HEK293 (cell line): ENCODE measurements around the gene ATF5.

Experiments
- BCL11B ChIP-seq: fragments of 450-650 bp; formaldehyde crosslinking; IDR thresholded peaks from 2 replicates; pipeline ENCODE4 v1.5.1; 2016; ENCODE audit warnings: low read depth, missing biosample characterization, missing genetic modification characterization
- HOXC10 ChIP-seq: sonication (generic); formaldehyde crosslinking; IDR thresholded peaks from 2 replicates; pipeline ENCODE4 v1.8.1; 2023; ENCODE audit warnings: mild to moderate bottlenecking, missing genetic modification reagents
- MYNN ChIP-seq: fragments of 450-650 bp; formaldehyde crosslinking; IDR thresholded peaks from 2 replicates; pipeline ENCODE4 v1.5.1; 2016; ENCODE audit warnings: missing biosample characterization, missing genetic modification characterization, borderline replicate concordance
- SCRT1 ChIP-seq: fragments of 450-650 bp; formaldehyde crosslinking; IDR thresholded peaks from 2 replicates; pipeline ENCODE4 v1.5.1; 2016; ENCODE audit warnings: missing biosample characterization, missing genetic modification characterization, borderline replicate concordance
- SCRT2 ChIP-seq: fragments of 450-650 bp; formaldehyde crosslinking; IDR thresholded peaks from 2 replicates; pipeline ENCODE4 v1.5.1; 2016; ENCODE audit warnings: missing biosample characterization, missing genetic modification characterization
- ZBTB17 ChIP-seq: fragments of 450-650 bp; formaldehyde crosslinking; IDR thresholded peaks from 2 replicates; pipeline ENCODE4 v1.5.1; 2016; ENCODE audit warnings: missing biosample characterization, missing genetic modification characterization
- ZBTB20 ChIP-seq: fragments of 450-650 bp; formaldehyde crosslinking; IDR thresholded peaks from 2 replicates; pipeline ENCODE4 v1.5.1; 2016; ENCODE audit warnings: missing biosample characterization, missing genetic modification characterization
- ZBTB48 ChIP-seq: fragments of 450-650 bp; formaldehyde crosslinking; IDR thresholded peaks from 2 replicates; pipeline ENCODE4 v1.5.1; 2016; ENCODE audit warnings: missing biosample characterization, missing genetic modification characterization
- ZNF121 ChIP-seq: fragments of 450-650 bp; formaldehyde crosslinking; IDR thresholded peaks from 2 replicates; pipeline ENCODE4 v1.5.1; 2016; ENCODE audit warnings: missing biosample characterization, missing genetic modification characterization
- ZNF132 ChIP-seq: fragments of 450-650 bp; formaldehyde crosslinking; IDR thresholded peaks from 2 replicates; pipeline ENCODE4 v1.5.1; 2017; ENCODE audit warnings: missing biosample characterization, missing genetic modification characterization, borderline replicate concordance
- ZNF133 ChIP-seq: fragments of 450-650 bp; formaldehyde crosslinking; IDR thresholded peaks from 2 replicates; pipeline ENCODE4 v1.5.1; 2016; ENCODE audit warnings: missing biosample characterization, missing genetic modification characterization
- ZNF214 ChIP-seq: fragments of 450-650 bp; formaldehyde crosslinking; IDR thresholded peaks from 2 replicates; pipeline ENCODE4 v1.5.1; 2017; ENCODE audit warnings: missing biosample characterization, mild to moderate bottlenecking, missing genetic modification characterization, borderline replicate concordance
- ZNF223 ChIP-seq: fragments of 450-650 bp; formaldehyde crosslinking; IDR thresholded peaks from 2 replicates; pipeline ENCODE4 v1.5.1; 2016; ENCODE audit warnings: missing biosample characterization, missing genetic modification characterization
- ZNF239 ChIP-seq: fragments of 450-650 bp; formaldehyde crosslinking; IDR thresholded peaks from 2 replicates; pipeline ENCODE4 v1.5.1; 2016; ENCODE audit warnings: missing biosample characterization, missing genetic modification characterization
- ZNF302 ChIP-seq: fragments of 450-650 bp; formaldehyde crosslinking; IDR thresholded peaks from 2 replicates; pipeline ENCODE4 v1.5.1; 2016; ENCODE audit warnings: missing biosample characterization, missing genetic modification characterization, low read depth
- ZNF324 ChIP-seq: fragments of 450-650 bp; formaldehyde crosslinking; IDR thresholded peaks from 2 replicates; pipeline ENCODE4 v1.5.1; 2016; ENCODE audit warnings: missing biosample characterization, missing genetic modification characterization
- ZNF341 ChIP-seq: fragments of 450-650 bp; formaldehyde crosslinking; IDR thresholded peaks from 2 replicates; pipeline ENCODE4; 2016; ENCODE audit warnings: low read depth, missing biosample characterization, missing genetic modification characterization
- ZNF366 ChIP-seq: fragments of 450-650 bp; formaldehyde crosslinking; conservative IDR thresholded peaks from 2 replicates; pipeline ENCODE4 v1.5.1; 2016; ENCODE audit warnings: missing biosample characterization, missing genetic modification characterization
- ZNF394 ChIP-seq: fragments of 450-650 bp; formaldehyde crosslinking; IDR thresholded peaks from 2 replicates; pipeline ENCODE4 v1.5.1; 2016; ENCODE audit warnings: missing biosample characterization, missing genetic modification characterization, mild to moderate bottlenecking, moderate library complexity, borderline replicate concordance
- ZNF473 ChIP-seq: fragments of 450-650 bp; formaldehyde crosslinking; IDR thresholded peaks from 2 replicates; pipeline ENCODE4 v1.5.1; 2017; ENCODE audit warnings: missing biosample characterization, missing genetic modification characterization
- ZNF48 ChIP-seq: fragments of 450-650 bp; formaldehyde crosslinking; IDR thresholded peaks from 2 replicates; pipeline ENCODE4 v1.5.1; 2016; ENCODE audit warnings: missing biosample characterization, missing genetic modification characterization
- ZNF501 ChIP-seq: fragments of 450-650 bp; formaldehyde crosslinking; IDR thresholded peaks from 2 replicates; pipeline ENCODE4 v1.5.1; 2016; ENCODE audit warnings: missing biosample characterization, missing genetic modification characterization
- ZNF514 ChIP-seq: fragments of 450-650 bp; formaldehyde crosslinking; IDR thresholded peaks from 2 replicates; pipeline ENCODE4 v1.5.1; 2016; ENCODE audit warnings: missing biosample characterization, missing genetic modification characterization
- ZNF555 ChIP-seq: fragments of 450-650 bp; formaldehyde crosslinking; conservative IDR thresholded peaks from 2 replicates; pipeline ENCODE4 v1.5.1; 2017; ENCODE audit warnings: missing biosample characterization, mild to moderate bottlenecking, missing genetic modification characterization, inconsistent platforms
- ZNF571 ChIP-seq: fragments of 450-650 bp; formaldehyde crosslinking; IDR thresholded peaks from 2 replicates; pipeline ENCODE4 v1.5.0; 2017; ENCODE audit warnings: missing biosample characterization, missing genetic modification characterization
- ZNF610 ChIP-seq: fragments of 450-650 bp; formaldehyde crosslinking; IDR thresholded peaks from 2 replicates; pipeline ENCODE4 v1.5.1; 2016; ENCODE audit warnings: missing biosample characterization, missing genetic modification characterization, borderline replicate concordance
- ZNF623 ChIP-seq: fragments of 450-650 bp; formaldehyde crosslinking; IDR thresholded peaks from 2 replicates; pipeline ENCODE4 v1.5.1; 2016; ENCODE audit warnings: missing biosample characterization, missing genetic modification characterization
- ZNF664 ChIP-seq: fragments of 450-650 bp; formaldehyde crosslinking; IDR thresholded peaks from 2 replicates; pipeline ENCODE4 v1.5.1; 2016; ENCODE audit warnings: missing biosample characterization, missing genetic modification characterization
- ZNF768 ChIP-seq: fragments of 450-650 bp; formaldehyde crosslinking; IDR thresholded peaks from 2 replicates; pipeline ENCODE4 v1.5.1; 2018; ENCODE audit warnings: missing biosample characterization, mild to moderate bottlenecking, missing genetic modification characterization
- ZNF843 ChIP-seq: fragments of 450-650 bp; formaldehyde crosslinking; IDR thresholded peaks from 2 replicates; pipeline ENCODE4 v1.5.1; 2016; ENCODE audit warnings: missing biosample characterization, missing genetic modification characterization
- TF ChIP-seq, protein P1 (sequence below): fragments of 450-650 bp; formaldehyde crosslinking; IDR thresholded peaks from 2 replicates; pipeline ENCODE4 v1.5.1; 2016; ENCODE audit warnings: missing biosample characterization, missing genetic modification characterization
- TF ChIP-seq, protein P2 (sequence below): fragments of 450-650 bp; IDR thresholded peaks from 2 replicates; pipeline ENCODE4 v1.5.1; 2018; ENCODE audit warnings: missing biosample characterization, missing genetic modification characterization
- TF ChIP-seq, protein P3 (sequence below): fragments of 450-650 bp; formaldehyde crosslinking; optimal IDR thresholded peaks from 2 replicates; pipeline ENCODE3; 2016; ENCODE audit warnings: missing biosample characterization, mild to moderate bottlenecking, missing genetic modification characterization
- TF ChIP-seq, protein P4 (sequence below): fragments of 450-650 bp; formaldehyde crosslinking; IDR thresholded peaks from 2 replicates; pipeline ENCODE4 v1.5.1; 2016; ENCODE audit warnings: missing biosample characterization, missing genetic modification characterization

The ATF5 gene

DNA sequence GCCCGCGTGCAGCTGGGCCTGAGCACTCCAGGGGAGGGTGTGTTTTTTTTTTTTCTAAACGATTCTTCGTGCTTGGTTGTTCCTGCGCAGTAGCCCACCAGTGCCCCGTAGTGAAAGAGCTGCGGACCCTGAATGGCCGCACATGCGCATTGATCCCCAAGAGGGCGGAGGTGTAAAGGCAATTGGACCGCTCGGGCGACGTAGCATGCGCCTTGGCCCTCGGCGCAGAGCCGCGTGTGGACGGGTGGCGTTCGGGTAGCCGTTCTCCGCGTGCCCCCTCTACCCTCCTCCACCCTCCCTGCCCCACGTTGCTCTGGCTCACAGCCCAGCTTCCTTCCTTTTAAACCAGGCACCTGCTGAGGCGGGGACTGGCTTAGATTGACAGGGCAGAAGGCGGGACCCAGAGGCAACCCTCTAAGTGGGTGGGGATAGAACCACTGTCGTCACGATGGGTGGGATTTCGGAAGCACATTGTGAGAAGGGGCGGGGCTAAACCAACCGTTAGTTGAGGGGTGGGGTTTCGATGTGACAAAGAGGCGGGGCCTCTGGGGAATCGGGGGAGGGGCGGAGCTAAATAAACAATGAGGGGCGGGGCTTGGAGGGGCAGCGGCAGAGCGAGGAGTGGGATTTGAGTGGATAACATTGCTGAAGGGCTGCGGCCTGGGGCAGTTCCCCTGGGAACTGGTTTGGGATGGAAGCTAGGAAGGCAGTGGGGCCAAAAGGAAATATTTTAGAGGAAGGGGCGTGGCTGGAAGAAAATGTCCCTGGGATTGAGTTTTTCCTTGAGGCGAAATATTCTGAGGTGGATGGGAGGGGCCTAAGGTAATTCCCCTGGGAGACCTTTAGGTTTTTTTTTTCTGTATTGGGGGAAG lies 842 bp downstream of the ATF5 start (continued):
- TF ChIP-seq, protein P1, sequence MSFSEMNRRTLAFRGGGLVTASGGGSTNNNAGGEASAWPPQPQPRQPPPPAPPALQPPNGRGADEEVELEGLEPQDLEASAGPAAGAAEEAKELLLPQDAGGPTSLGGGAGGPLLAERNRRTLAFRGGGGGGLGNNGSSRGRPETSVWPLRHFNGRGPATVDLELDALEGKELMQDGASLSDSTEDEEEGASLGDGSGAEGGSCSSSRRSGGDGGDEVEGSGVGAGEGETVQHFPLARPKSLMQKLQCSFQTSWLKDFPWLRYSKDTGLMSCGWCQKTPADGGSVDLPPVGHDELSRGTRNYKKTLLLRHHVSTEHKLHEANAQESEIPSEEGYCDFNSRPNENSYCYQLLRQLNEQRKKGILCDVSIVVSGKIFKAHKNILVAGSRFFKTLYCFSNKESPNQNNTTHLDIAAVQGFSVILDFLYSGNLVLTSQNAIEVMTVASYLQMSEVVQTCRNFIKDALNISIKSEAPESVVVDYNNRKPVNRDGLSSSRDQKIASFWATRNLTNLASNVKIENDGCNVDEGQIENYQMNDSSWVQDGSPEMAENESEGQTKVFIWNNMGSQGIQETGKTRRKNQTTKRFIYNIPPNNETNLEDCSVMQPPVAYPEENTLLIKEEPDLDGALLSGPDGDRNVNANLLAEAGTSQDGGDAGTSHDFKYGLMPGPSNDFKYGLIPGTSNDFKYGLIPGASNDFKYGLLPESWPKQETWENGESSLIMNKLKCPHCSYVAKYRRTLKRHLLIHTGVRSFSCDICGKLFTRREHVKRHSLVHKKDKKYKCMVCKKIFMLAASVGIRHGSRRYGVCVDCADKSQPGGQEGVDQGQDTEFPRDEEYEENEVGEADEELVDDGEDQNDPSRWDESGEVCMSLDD (tag by site-specific recombination), result no peak
- TF ChIP-seq ZNF571 (tag by site-specific recombination) (no peak), MYNN (tag by site-specific recombination) (no peak), ZBTB17 (tag by site-specific recombination) (peak; percentile 60), ZNF302 (tag by site-specific recombination) (no peak), ZNF132 (tag by site-specific recombination) (no peak), ZNF223 (tag by site-specific recombination) (no peak), ZNF473 (tag by site-specific recombination) (no peak), HOXC10 (CRISPR knock-in tag) (0 out of 2 replicates have a peak, but pooled peaks have one; percentile 8), SCRT1 (tag by site-specific recombination) (peak; percentile 71; the same call in 1 of the 2 replicates), ZNF501 (tag by site-specific recombination) (no peak), ZNF664 (no peak), ZNF768 (tag by site-specific recombination) (no peak), ZNF394 (no peak), ZNF366 (peak; percentile 51; the same call in 1 of the 2 replicates), ZNF239 (tag by site-specific recombination) (peak; percentile 57; the same call in 1 of the 2 replicates), ZNF610 (tag by site-specific recombination) (peak; percentile 34), ZNF121 (tag by site-specific recombination) (no peak), ZNF514 (no peak), ZNF341 (tag by site-specific recombination) (no peak; the same call in 1 of the 2 replicates), ZBTB20 (tag by site-specific recombination) (no peak), ZBTB48 (tag by site-specific recombination) (no peak), BCL11B (peak; percentile 26; the same call in 1 of the 2 replicates), ZNF133 (tag by site-specific recombination) (no peak), ZNF48 (no peak), ZNF843 (peak; percentile 55), ZNF214 (tag by site-specific recombination) (no peak), ZNF324 (no peak), SCRT2 (tag by site-specific recombination) (0 out of 2 replicates have a peak, but pooled peaks have one; percentile 28), ZNF555 (tag by site-specific recombination) (no peak), ZNF623 (tag by site-specific recombination) (0 out of 2 replicates have a peak, but pooled peaks have one; percentile 14)
- TF ChIP-seq, protein P2, sequence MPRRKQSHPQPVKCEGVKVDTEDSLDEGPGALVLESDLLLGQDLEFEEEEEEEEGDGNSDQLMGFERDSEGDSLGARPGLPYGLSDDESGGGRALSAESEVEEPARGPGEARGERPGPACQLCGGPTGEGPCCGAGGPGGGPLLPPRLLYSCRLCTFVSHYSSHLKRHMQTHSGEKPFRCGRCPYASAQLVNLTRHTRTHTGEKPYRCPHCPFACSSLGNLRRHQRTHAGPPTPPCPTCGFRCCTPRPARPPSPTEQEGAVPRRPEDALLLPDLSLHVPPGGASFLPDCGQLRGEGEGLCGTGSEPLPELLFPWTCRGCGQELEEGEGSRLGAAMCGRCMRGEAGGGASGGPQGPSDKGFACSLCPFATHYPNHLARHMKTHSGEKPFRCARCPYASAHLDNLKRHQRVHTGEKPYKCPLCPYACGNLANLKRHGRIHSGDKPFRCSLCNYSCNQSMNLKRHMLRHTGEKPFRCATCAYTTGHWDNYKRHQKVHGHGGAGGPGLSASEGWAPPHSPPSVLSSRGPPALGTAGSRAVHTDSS (tag by site-specific recombination), result peak; percentile 18; the same call in 1 of the 2 replicates
- TF ChIP-seq, protein P3, sequence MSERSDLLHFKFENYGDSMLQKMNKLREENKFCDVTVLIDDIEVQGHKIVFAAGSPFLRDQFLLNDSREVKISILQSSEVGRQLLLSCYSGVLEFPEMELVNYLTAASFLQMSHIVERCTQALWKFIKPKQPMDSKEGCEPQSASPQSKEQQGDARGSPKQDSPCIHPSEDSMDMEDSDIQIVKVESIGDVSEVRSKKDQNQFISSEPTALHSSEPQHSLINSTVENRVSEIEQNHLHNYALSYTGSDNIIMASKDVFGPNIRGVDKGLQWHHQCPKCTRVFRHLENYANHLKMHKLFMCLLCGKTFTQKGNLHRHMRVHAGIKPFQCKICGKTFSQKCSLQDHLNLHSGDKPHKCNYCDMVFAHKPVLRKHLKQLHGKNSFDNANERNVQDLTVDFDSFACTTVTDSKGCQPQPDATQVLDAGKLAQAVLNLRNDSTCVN (tag by site-specific recombination), result peak; percentile 48
- TF ChIP-seq, protein P4, sequence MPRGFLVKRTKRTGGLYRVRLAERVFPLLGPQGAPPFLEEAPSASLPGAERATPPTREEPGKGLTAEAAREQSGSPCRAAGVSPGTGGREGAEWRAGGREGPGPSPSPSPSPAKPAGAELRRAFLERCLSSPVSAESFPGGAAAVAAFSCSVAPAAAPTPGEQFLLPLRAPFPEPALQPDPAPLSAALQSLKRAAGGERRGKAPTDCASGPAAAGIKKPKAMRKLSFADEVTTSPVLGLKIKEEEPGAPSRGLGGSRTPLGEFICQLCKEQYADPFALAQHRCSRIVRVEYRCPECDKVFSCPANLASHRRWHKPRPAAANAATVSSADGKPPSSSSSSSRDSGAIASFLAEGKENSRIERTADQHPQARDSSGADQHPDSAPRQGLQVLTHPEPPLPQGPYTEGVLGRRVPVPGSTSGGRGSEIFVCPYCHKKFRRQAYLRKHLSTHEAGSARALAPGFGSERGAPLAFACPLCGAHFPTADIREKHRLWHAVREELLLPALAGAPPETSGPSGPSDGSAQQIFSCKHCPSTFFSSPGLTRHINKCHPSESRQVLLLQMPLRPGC (tag by site-specific recombination), result peak; percentile 20; the same call in 1 of the 2 replicates
